Measurements from ENCODE around the gene FOXP3. TPM values are rescaled to one million over a fixed set of nuclear protein-coding genes. Genes with fewer than 3 reads are reported as not detected.
A peak's percentile ranks its signal among the peaks of the same experiment; 100 is the strongest.
"Not testable (repeated sequence)": the region's sequence is repeated elsewhere in the genome, so short reads cannot be mapped to it uniquely, and the experiment has no call there.

Gene FOXP3
- polyA plus RNA-seq (ENCODE audit: insufficient read depth in 1 of 5, insufficient read length in 5 of 5, low replicate concordance in 1 of 5) = under 1 TPM; 0.32 to 0.73 (median 0.69) TPM
- long read RNA-seq, donor 1, partial matches to known transcripts = 13 of 18 reads
- long read RNA-seq, donor 1, other reads (novel, unspliced or antisense) = 5 of 18 reads
- long read RNA-seq, donor 2 = 0 reads
- long read RNA-seq, donor 3 = 0 reads
- long read RNA-seq, donor 4 = 0 reads
- long read RNA-seq, donor 5 = 0 reads
- long read RNA-seq, donor 6 = 0 reads
- long read RNA-seq, donor 7, partial matches to known transcripts = 5 of 5 reads
- long read RNA-seq, donor 7, other reads (novel, unspliced or antisense) = 0 of 5 reads
- long read RNA-seq, donor 8 = 0 reads

GRCh38 chrX:49264460-49264859 is at the start of gene FOXP3:
FOXP3 (minus strand) TSS chrX:49264710; CDS start chrX:49258505, 6,205 bp downstream.
- DNase-seq = no peak

- DNase-seq = no peak
Observed at GRCh38 chrX:49312176-49312575, 47.7 kb upstream of the FOXP3 start.

GRCh38 chrX:49310371-49310770 is 45.9 kb upstream of the FOXP3 start:
- no peak for DNase-seq

GRCh38 chrX:49309401-49309981 is 45.0 kb upstream of the FOXP3 start:
- DNase-seq = peak; percentile 26 to 38

- DNase-seq = peak in 1 of 2 donors; percentile 15
Observed at GRCh38 chrX:49308604-49309269, 44.2 kb upstream of the FOXP3 start.

GRCh38 chrX:49307775-49308174 is 43.3 kb upstream of the FOXP3 start:
- DNase-seq = not testable (repeated sequence)

- no peak for DNase-seq
Observed at GRCh38 chrX:49303346-49303745, 38.8 kb upstream of the FOXP3 start, which contains the start of gene GAGE10. GAGE10 (plus strand) TSS chrX:49303646; CDS start chrX:49304860, 1,214 bp downstream.

GRCh38 chrX:49300703-49301102 is 36.2 kb upstream of the FOXP3 start:
- no peak for DNase-seq

GRCh38 chrX:49299293-49299692 is 34.8 kb upstream of the FOXP3 start:
- not testable (repeated sequence) for DNase-seq

GRCh38 chrX:49292400-49293362 is 28.2 kb upstream of the FOXP3 start:
- no peak for DNase-seq

- DNase-seq = peak in 1 of 2 donors; percentile 41
Observed at GRCh38 chrX:49291615-49292337, 27.3 kb upstream of the FOXP3 start.

GRCh38 chrX:49290215-49290614 is 25.7 kb upstream of the FOXP3 start:
- no peak for DNase-seq

GRCh38 chrX:49287665-49288064 is 23.2 kb upstream of the FOXP3 start:
- DNase-seq = no peak

GRCh38 chrX:49286581-49286980 is 22.1 kb upstream of the FOXP3 start:
- DNase-seq = no peak

GRCh38 chrX:49286136-49286535 is 21.6 kb upstream of the FOXP3 start:
- no peak for DNase-seq

- no peak for DNase-seq
Observed at GRCh38 chrX:49284212-49284611, 19.7 kb upstream of the FOXP3 start.

GRCh38 chrX:49282647-49283011 is 18.1 kb upstream of the FOXP3 start:
- peak in 1 of 2 donors; percentile 23 for DNase-seq

- no peak for DNase-seq
Observed at GRCh38 chrX:49278081-49278480, 13.6 kb upstream of the FOXP3 start.

GRCh38 chrX:49277535-49277830 is 13.0 kb upstream of the FOXP3 start:
- no peak for DNase-seq

- no peak for DNase-seq
Observed at GRCh38 chrX:49276671-49277534, 12.4 kb upstream of the FOXP3 start.
